ENCODE results near the gene CNOT3. TPM values are rescaled to one million over a fixed set of nuclear protein-coding genes. Genes with fewer than 3 reads are reported as not detected.
A peak's percentile ranks its signal among the peaks of the same experiment; 100 is the strongest.

The CNOT3 gene
- total and polyA plus RNA-seq, 8 donors: 16.8 to 40.0 (median 22.5) TPM

DNA sequence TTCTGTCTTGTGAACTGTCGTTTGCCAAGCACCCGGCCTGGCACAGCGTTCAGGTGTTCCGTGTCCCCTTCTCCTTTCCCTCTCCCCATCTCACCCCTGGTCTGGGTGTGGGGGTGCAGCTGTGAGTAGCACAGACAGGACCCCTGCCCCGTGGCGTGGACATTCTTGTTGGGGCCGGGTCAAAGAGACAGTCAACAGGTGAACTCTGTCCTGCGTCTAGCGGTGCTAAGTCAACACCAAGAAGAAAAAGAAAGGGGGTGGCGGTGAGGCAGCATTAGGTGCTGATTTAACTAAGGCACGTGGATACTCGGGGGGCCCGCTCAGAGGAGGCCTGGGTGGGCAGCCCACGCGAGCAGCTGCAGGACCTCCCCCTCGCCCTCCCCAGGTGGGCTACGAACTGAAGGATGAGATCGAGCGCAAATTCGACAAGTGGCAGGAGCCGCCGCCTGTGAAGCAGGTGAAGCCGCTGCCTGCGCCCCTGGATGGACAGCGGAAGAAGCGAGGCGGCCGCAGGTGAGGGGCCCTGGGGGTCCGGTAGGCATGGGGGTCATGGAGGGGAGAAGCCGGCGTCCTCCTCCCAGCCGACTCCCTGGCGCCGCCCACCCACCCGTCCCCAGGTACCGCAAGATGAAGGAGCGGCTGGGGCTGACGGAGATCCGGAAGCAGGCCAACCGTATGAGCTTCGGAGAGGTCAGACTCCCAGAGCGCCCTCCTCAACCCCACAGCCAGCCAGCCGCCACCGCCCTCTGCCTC is 9.7 kb upstream of the CNOT3 start:
- Histone ChIP-seq H3K27ac (no peak overlapping the region), H3K9me3 (no peaks in the 10 kb centered on the region), H3K27me3 (no peaks in the 10 kb centered on the region), H3K4me3 (no peak overlapping the region), H3K36me3 (peaks cover 7 to 51% (median 42%) of the 10 kb centered on the region in 3 donors), H3K4me1 (no peaks in the 10 kb centered on the region)
- intact Hi-C loops (cut with DNase I): no loop called here
- TF ChIP-seq, protein P1, sequence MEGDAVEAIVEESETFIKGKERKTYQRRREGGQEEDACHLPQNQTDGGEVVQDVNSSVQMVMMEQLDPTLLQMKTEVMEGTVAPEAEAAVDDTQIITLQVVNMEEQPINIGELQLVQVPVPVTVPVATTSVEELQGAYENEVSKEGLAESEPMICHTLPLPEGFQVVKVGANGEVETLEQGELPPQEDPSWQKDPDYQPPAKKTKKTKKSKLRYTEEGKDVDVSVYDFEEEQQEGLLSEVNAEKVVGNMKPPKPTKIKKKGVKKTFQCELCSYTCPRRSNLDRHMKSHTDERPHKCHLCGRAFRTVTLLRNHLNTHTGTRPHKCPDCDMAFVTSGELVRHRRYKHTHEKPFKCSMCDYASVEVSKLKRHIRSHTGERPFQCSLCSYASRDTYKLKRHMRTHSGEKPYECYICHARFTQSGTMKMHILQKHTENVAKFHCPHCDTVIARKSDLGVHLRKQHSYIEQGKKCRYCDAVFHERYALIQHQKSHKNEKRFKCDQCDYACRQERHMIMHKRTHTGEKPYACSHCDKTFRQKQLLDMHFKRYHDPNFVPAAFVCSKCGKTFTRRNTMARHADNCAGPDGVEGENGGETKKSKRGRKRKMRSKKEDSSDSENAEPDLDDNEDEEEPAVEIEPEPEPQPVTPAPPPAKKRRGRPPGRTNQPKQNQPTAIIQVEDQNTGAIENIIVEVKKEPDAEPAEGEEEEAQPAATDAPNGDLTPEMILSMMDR (IDR thresholded peaks at IDR 0.05): no peak
- DNase-seq (peak in 2 of 6 donors; percentile 30 to 53), FAIRE-seq (no peak), ATAC-seq (no peak)
- 91 to 92% methylated on average over 42 to 44 of the region's 44 CpGs for WGBS, 2 donors

DNA sequence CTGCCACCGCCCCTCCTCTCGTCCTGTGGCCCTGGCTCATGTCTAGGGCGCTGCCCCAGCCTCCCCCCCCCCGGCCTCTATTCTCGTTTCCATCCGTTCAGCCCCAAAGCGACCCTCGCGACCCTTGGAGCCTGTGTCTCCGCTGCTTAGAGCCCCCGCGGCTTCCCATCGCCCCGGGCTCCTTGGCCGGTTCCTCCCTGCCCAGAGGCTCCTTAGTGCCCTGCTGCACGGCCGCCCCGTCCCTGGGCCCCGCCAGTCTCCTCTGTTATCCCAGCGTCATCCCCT is 9.2 kb upstream of the CNOT3 start:
- TF ChIP-seq, protein P1 (IDR thresholded peaks at IDR 0.05): no peak
- H3K27me3 ChIP-seq: no peaks in the 10 kb centered on the region
- FAIRE-seq (no peak), DNase-seq (peak in 1 of 6 donors; percentile 58), ATAC-seq (no peak)
- 88 to 92% methylated on average over 20 of the region's 20 CpGs for WGBS, 2 donors
- H3K27ac ChIP-seq: no peak overlapping the region
- intact Hi-C loops (cut with DNase I): no loop called here
- peaks cover 7 to 46% (median 40%) of the 10 kb centered on the region in 3 donors for H3K36me3 ChIP-seq
- no peak overlapping the region for H3K4me3 ChIP-seq
- H3K4me1 ChIP-seq: no peaks in the 10 kb centered on the region
- H3K9me3 ChIP-seq: no peaks in the 10 kb centered on the region

DNA sequence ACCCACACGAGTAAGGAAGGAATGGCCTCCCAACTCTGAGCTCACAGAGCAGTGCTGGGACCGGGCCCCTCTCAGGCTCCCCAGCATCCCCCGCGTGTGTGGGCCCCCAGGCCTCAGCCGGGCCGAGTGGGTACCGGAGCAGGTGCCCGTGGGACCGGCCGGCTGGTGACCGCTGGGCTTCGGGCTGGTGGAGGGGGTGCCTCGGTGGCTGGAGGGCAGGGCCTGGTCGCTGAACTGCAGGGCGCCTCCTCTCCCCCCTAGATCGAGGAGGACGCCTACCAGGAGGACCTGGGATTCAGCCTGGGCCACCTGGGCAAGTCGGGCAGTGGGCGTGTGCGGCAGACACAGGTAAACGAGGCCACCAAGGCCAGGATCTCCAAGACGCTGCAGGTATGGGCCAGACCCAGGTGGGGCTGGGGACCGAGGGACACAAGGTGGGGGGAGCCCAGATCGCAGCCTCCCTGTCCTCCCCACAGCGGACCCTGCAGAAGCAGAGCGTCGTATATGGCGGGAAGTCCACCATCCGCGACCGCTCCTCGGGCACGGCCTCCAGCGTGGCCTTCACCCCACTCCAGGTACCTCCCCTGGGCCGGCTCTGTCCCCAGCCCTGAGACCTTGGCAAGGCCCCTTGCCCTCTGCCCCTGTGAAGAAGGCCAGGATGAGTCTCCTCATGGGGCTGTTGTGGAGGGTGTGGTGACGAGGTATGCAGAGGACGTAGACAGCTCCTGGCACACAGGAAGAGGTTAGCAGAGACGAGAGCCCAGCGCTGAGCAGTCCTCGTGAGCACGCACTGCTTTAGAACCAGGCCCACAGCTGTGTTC is 8.6 kb upstream of the CNOT3 start:
- 94 to 96% methylated on average over 36 to 41 of the region's 41 CpGs for WGBS, 2 donors

DNA sequence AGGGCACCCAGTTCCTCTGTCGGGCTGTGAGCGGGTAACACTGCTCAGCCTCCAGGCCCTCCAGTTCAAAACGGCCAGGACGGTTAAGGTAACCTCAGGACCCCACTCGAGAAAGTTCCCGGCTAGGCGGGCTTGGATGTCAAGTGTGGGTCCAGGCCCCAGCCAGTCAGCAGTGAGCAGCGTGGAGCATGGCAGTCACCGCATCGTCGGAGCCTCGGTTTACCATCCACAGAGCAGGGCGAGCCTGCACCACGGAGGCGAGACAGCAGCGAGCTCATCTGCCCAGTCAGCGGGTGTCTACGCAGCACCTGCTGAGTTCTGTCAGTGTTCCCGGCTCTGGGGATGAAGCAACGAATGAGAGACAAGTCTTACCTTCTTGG is 8.0 kb upstream of the CNOT3 start:
- 95 to 97% methylated on average over 20 of the region's 20 CpGs for WGBS, 2 donors
- no peaks in the 10 kb centered on the region for H3K27me3 ChIP-seq
- peaks cover 7 to 34% (median 28%) of the 10 kb centered on the region in 3 donors for H3K36me3 ChIP-seq
- H3K9me3 ChIP-seq: no peaks in the 10 kb centered on the region
- H3K27ac ChIP-seq: no peak overlapping the region
- intact Hi-C loops (cut with DNase I): no loop called here
- FAIRE-seq: no peak
- no peak overlapping the region for H3K4me3 ChIP-seq
- no peaks in the 10 kb centered on the region for H3K4me1 ChIP-seq
- TF ChIP-seq, protein P1 (IDR thresholded peaks at IDR 0.05): no peak
- no peak for ATAC-seq
- DNase-seq: peak in 2 of 6 donors; percentile 15 to 63

More for the DNA sequence above, 8.6 kb upstream of the CNOT3 start:
- TF ChIP-seq, protein P1 (IDR thresholded peaks at IDR 0.05): no peak
- intact Hi-C loops (cut with DNase I): no loop called here
- peak in 2 of 6 donors; percentile 32 to 75 for DNase-seq
- no peaks in the 10 kb centered on the region for H3K4me1 ChIP-seq
- no peak overlapping the region for H3K27ac ChIP-seq
- FAIRE-seq: no peak
- no peak overlapping the region for H3K4me3 ChIP-seq
- ATAC-seq: no peak
- H3K9me3 ChIP-seq: no peaks in the 10 kb centered on the region
- no peaks in the 10 kb centered on the region for H3K27me3 ChIP-seq
- peaks cover 7 to 40% (median 34%) of the 10 kb centered on the region in 3 donors for H3K36me3 ChIP-seq
